Measurements from ENCODE around the gene BRCA1.
A peak's percentile ranks its signal among the peaks of the same experiment; 100 is the strongest.
"Not testable (repeated sequence)": the region's sequence is repeated elsewhere in the genome, so short reads cannot be mapped to it uniquely, and the experiment has no call there.

BRCA1 gene

DNA sequence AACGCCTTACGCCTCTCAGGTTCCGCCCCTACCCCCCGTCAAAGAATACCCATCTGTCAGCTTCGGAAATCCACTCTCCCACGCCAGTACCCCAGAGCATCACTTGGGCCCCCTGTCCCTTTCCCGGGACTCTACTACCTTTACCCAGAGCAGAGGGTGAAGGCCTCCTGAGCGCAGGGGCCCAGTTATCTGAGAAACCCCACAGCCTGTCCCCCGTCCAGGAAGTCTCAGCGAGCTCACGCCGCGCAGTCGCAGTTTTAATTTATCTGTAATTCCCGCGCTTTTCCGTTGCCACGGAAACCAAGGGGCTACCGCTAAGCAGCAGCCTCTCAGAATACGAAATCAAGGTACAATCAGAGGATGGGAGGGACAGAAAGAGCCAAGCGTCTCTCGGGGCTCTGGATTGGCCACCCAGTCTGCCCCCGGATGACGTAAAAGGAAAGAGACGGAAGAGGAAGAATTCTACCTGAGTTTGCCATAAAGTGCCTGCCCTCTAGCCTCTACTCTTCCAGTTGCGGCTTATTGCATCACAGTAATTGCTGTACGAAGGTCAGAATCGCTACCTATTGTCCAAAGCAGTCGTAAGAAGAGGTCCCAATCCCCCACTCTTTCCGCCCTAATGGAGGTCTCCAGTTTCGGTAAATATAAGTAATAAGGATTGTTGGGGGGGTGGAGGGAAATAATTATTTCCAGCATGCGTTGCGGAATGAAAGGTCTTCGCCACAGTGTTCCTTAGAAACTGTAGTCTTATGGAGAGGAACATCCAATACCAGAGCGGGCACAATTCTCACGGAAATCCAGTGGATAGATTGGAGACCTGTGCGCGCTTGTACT is at the start of gene BRCA1:
TSS of gene BRCA1 (minus strand) at position 232 of the 834 bp plus-strand sequence. CDS start 1,268 bp downstream, outside the sequence.
- DNase-seq = peak; percentile 100

DNA sequence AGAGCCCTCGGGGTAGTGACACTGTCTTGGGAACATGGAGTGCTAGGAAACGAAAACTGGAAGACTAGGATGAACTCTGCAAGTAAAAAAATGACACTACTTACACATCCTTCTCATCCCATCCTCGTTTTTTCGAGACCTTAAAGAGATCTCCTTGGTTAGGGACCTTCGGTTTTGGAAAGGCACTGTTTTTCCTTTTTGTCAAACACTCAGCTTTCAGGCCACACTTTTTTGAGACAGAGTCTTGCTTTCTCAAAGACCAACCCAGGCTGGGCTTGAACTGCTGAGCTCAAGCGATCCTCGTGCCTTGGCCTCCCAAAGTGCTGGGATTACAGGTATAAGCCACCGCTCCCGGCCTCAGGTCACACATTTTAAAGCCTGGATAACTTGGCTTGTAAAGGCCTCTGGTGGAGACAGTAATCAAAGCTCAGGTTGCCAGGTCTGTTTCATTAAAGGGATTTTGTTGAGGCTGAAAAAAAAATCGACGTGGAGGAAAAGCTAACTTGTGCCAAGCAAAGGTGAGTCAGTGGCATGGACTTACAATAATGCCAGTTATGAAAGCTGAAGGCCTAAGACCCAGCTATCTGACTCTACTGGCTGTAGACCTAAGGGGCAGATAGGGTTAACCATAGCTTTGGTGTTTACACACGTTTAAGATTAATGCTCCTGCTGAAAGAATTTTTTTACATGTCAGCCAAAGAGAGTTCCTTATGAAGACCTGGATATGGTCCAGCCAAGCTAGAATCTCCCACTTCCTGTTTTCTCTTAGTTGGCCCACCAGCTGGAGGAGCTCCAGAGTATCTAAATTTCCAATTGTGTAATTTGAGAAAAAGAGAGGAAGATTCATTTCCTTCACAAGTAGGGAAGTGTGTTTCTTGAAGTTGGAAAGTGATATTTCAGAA is 46.7 kb upstream of the BRCA1 start:
- DNase-seq = peak; percentile 95

DNA sequence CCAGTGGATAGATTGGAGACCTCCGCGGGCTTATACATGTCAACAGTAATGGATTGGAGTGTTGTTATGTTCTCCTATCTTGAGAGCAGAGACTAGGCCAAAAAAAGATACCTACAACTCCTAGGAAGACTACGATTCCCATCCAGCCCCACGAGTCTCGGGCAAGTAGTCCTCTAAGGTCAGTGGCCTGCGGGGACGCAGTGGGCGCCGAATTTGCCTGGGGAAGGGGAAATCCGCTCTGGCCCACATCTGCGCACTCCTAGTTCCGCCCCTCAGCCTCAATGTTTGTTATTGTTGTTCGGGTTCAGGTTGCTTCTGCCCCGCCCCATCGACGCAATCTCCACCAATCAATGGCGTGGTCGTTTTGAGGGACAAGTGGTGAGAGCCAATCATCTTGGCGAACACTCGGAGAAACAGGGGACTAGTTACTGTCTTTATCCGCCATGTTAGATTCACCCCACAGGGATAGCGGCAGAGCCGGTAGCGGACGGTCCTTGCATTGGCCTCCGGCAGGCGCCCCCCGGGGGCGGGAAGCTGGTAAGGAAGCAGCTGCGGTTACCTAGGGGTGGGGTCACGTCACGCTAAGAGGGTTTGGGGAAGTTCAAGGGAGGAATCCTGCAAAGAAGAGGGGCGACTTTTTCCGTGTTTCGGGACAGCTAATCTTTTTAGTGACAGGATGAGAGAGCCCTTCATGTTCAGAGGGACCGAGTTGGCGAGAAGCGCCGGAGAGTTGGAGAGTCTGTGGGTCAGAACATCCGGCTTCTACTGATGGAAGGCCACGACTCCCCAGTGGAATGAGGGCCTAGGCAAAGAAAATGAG is 45.8 kb upstream of the BRCA1 start, which contains the start of gene NBR1:
TSS of gene NBR1 (plus strand) at position 449 of the 820 bp plus-strand sequence. CDS start 4,586 bp downstream, outside the sequence.
- DNase-seq = peak; percentile 99

DNA sequence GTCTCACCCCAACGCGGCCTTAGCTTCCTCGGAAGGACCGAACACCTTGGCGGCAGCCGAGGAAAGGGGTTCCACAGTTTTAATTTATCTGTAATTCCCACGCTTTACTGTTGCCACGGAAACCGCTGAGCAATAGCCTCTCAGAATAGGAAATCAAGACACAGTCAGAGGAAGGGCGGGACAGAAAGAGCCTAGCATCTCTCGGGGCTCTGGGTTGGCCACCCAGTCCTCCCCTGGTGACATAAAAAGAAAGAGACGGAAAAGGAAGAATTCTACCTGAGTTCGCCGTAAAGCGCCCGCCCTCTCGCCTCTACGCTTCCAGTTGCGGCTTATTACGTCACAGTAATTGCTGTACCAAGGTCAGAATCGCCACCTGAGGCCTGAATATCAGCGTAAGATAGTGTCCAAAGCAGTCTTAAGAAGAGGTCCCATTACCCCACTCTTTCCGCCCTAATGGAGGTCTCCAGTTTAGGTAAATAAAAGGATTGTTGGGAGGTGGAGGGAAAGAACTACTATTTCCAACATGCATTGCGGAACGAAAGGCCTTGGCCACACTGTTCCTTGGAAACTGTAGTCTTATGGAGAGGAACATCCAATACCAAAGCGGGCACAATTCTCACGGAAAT is 45.1 kb upstream of the BRCA1 start:
- peak; percentile 98 for DNase-seq

- peak; percentile 80 for DNase-seq
Observed at GRCh38 chr17:43169561-43170139, 44.5 kb upstream of the BRCA1 start.

GRCh38 chr17:43165971-43166370 is 40.8 kb upstream of the BRCA1 start:
- DNase-seq = not testable (repeated sequence)

- not testable (repeated sequence) for DNase-seq
Observed at GRCh38 chr17:43159957-43160356, 34.8 kb upstream of the BRCA1 start.

DNA sequence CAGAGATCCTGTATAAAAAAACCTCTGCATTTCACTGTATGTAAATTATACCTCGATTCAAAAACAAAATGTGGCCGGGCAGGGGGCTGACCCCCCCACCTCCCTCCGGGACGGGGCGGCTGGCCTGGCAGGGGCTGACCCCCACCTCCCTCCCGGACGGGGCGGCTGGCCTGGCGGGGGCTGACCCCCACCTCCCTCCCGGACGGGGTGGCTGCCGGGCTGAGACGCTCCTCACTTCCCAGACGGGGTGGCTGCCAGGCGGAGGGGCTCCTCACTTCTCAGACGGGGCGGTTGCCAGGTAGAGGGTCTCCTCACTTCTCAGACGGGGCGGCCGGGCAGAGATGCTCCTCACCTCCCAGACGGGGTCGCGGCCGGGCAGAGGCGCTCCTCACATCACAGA is 34.1 kb upstream of the BRCA1 start:
- DNase-seq = not testable (repeated sequence)

DNA sequence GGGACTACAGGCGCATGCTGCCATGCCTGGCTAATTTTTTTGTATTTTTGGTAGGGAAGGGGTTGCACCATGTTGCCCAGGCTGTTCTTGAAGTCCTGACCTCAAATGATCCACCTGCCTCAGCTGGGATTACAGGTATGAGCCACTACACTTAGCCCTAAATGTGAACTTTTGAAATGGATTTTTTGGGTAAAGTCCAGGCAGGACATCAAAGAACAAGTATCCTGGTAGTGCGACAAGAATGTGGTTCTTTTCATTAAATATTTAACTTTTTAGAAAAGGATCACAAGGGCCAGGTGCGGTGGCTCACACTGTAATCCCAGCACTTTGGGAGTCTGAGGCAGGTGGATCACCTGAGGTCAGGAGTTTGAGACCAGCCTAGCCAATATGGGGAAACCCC is 30.5 kb upstream of the BRCA1 start:
- no peak for DNase-seq

DNA sequence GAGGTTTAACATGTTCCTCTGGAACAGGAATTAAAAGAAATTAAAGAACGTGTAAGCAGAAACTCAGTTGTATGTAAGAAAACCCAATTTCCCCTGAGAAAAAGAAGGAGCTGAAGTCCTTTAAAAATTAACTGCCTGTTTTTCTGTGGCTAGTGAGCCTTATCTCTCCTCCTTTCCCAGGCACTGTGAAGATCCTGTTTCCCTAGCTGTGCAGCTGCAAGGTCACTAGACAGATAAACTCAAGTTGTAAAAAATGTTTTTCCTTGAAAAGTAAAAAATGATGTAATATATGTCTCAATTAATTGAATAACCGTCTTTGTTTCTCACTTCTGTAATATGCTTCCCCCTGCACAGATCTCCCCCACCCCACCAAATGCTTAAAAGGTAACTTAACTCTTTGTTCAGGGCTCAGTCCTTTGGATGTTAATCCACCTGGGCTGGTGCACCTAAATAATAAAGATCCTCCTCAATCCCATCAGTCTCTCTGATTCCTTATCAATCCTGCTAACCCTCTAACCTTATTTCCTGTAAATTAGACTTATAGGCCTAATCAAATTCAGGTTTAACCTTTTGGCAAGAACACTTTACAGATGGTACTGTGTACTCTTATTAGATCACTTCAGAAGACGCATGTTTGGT is 28.2 kb upstream of the BRCA1 start:
- peak; percentile 89 for DNase-seq

- peak; percentile 29 for DNase-seq
Observed at GRCh38 chr17:43151880-43152456, 26.8 kb upstream of the BRCA1 start.

- DNase-seq = no peak
Observed at GRCh38 chr17:43146649-43147048, 21.5 kb upstream of the BRCA1 start.

DNA sequence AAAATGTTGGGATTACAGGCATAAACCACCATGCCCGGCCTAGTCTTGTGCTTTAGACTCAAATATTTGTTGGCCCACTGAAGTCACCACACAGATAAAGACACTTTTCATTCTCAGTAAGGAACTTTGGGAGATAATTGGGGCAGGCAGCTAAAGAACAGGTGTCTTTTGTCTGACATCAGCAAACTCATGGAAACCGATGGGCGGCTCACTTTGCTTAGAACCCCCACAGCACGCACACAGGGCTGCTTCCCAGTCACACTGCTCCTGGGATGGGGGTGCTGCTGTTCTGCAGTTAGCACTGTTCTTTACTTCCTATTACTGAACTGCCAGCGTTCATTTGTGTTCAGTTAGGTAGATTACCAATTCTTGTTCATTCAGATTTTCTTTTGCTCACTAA is 18.0 kb upstream of the BRCA1 start:
- no peak for DNase-seq

- DNase-seq = no peak
Observed at GRCh38 chr17:43142153-43142552, 17.0 kb upstream of the BRCA1 start.

GRCh38 chr17:43140396-43141332 is 15.5 kb upstream of the BRCA1 start:
- peak; percentile 41 for DNase-seq

- not testable (repeated sequence) for DNase-seq
Observed at GRCh38 chr17:43138531-43138930, 13.4 kb upstream of the BRCA1 start.

DNA sequence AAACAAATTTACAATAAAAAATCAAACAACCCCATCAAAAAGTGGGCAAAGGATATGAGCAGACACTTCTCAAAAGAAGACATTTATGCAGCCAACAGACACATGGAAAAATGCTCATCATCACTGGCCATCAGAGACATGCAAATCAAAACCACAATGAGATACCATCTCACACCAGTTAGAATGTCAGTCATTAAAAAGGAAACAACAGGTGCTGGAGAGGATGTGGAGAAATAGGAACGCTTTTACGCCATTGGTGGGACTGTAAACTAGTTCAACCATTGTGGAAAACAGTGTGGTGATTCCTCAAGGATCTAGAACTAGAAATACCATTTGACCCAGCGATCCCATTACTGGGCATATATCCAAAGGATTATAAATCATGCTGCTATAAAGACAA is 11.4 kb upstream of the BRCA1 start:
- DNase-seq = not testable (repeated sequence)

DNA sequence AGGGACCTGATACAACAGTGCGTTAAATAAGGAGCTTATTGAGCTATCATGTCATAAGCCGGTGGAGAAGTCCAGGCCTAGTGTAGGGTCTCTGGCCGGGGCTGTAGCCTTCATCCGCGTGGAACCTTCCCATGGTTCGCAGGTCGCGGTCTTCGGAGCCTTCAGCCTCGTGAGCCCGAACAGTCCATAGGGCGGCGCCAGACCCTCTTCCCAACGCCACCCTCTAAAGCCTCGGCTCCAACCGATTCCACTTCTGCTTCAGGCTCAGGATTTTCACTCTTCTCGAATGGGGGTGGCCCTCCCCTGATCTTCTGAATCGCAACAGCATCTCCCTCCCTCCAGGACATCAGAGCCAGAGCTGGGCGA is 10.3 kb upstream of the BRCA1 start:
- no peak for DNase-seq

DNA sequence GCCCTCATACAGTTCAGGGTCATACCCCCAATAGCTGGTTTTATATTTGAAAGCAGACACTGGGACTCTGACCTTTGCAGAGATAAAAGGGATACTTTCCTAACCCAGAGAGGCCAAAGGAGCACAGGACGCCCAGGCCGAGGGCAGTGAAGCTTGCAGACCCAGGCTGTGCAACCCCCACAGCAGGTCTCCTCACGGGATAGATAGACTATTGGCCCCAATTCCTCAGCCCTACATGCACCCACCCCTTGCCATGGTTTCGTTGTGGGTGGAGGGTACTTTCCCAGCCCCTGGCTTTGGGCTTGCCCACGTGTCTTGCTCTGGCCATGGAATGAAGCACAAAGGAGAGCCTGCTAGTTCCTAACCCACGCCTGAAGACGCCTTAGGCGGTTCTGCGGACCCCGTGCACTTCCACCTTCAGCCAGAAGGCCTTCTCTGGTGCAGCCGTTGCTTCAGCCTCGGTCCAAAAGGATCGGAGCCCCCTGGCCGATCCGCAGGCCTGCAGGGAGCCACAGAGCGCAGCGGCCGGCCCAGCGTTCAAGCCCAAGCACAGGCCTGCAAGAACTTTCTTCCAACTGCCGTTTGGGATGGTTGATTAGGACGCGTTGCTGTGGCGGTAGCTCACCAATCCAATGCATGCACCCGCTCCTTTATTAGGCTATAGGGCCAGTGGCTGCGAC is 9.8 kb upstream of the BRCA1 start:
- no peak for DNase-seq

Measured in OCI-M1 (cell line).